Right atrium auricular region (tissue), 2 donors: ENCODE data around the gene TEX264. TPM values are rescaled to one million over a fixed set of nuclear protein-coding genes. Genes with fewer than 3 reads are reported as not detected.

Source experiments
- DNase-seq: peaks from one replicate; pipeline ENCODE4 v3.0.0-alpha.2; 2019; ENCODE audit warnings: low spot score
- H3K27ac ChIP-seq, 2 donors: fragments of 200-600 bp; sonication (generic); 1 replicate in 1 of 2; 2 replicates in 1 of 2; pipeline ENCODE4 v1.5.1; 2016 to 2019
- H3K27me3 ChIP-seq, 2 donors: fragments of 200-600 bp; sonication (generic); one replicate each; pipeline versions ENCODE4 v1.5.1 to v1.6.0; 2017 to 2019
- H3K36me3 ChIP-seq: fragments of 200-600 bp; sonication (generic); one replicate; pipeline ENCODE4 v1.5.1; 2016
- H3K4me1 ChIP-seq, 2 donors: fragments of 200-600 bp; sonication (generic); one replicate each; pipeline versions ENCODE4 v1.5.1 to v1.6.0; 2017 to 2019
- H3K4me3 ChIP-seq, 2 donors: fragments of 200-600 bp; sonication (generic); 1 replicate in 1 of 2; 2 replicates in 1 of 2; pipeline ENCODE4 v1.5.1; 2017 to 2019; ENCODE audit warnings: mild to moderate bottlenecking in 1 of 2, moderate library complexity in 1 of 2
- H3K9me3 ChIP-seq, 2 donors: fragments of 200-600 bp; sonication (generic); one replicate each; pipeline ENCODE4 v1.5.1; 2019
- CTCF ChIP-seq, 2 donors: fragments of 200-600 bp; sonication (generic); IDR thresholded peaks; one replicate each; pipeline ENCODE4 v1.5.1; 2019; ENCODE audit warnings: antibody characterized with exemption in 2 of 2
- total RNA-seq, 2 donors: library from RNA; depleted of rRNA; stranded (reverse); fragments of >200 nt; gene quantifications; one replicate each; pipeline ENCODE4 v1.1.0, GENCODE V29; 2016

TEX264 gene
- total RNA-seq, 2 donors from 2014 or later, result 55.9 to 62.3 TPM

- DNase-seq, result no peak
- Histone ChIP-seq H3K36me3 (no peaks in the 10 kb centered on the region), H3K4me3 (no peak overlapping the region), H3K27me3 (no peaks in the 10 kb centered on the region), H3K9me3 (no peaks in the 10 kb centered on the region), H3K27ac (no peak overlapping the region), H3K4me1 (no peaks in the 10 kb centered on the region)
- no peak for TF ChIP-seq CTCF (IDR thresholded peaks at IDR 0.05)
Measured at GRCh38 chr3:51715977-51716294, 44.9 kb downstream of the TEX264 start.

GRCh38 chr3:51716805-51717204 is 45.8 kb downstream of the TEX264 start:
- H3K27me3 ChIP-seq, result no peaks in the 10 kb centered on the region
- H3K9me3 ChIP-seq, result no peaks in the 10 kb centered on the region
- no peak for DNase-seq
- H3K36me3 ChIP-seq, result no peaks in the 10 kb centered on the region
- H3K4me1 ChIP-seq, result no peaks in the 10 kb centered on the region
- no peak for TF ChIP-seq CTCF (IDR thresholded peaks at IDR 0.05)
- H3K27ac ChIP-seq, result no peak overlapping the region
- H3K4me3 ChIP-seq, result no peak overlapping the region

- Histone ChIP-seq H3K36me3 (no peaks in the 10 kb centered on the region), H3K27ac (no peak overlapping the region), H3K27me3 (no peaks in the 10 kb centered on the region), H3K4me1 (no peaks in the 10 kb centered on the region), H3K4me3 (no peak overlapping the region), H3K9me3 (no peaks in the 10 kb centered on the region)
- no peak for DNase-seq
- TF ChIP-seq CTCF (IDR thresholded peaks at IDR 0.05), result no peak
Measured at GRCh38 chr3:51717446-51717845, 46.4 kb downstream of the TEX264 start.

- no peak for TF ChIP-seq CTCF (IDR thresholded peaks at IDR 0.05)
- Histone ChIP-seq H3K36me3 (no peaks in the 10 kb centered on the region), H3K27ac (no peak overlapping the region), H3K27me3 (no peaks in the 10 kb centered on the region), H3K4me1 (no peaks in the 10 kb centered on the region), H3K9me3 (no peaks in the 10 kb centered on the region), H3K4me3 (no peak overlapping the region)
- no peak for DNase-seq
Measured at GRCh38 chr3:51717947-51718346, 46.9 kb downstream of the TEX264 start.

- no peak for DNase-seq
- no peak overlapping the region for H3K4me3 ChIP-seq
- H3K36me3 ChIP-seq, result no peaks in the 10 kb centered on the region
- peak; percentile 21 to 74 for TF ChIP-seq CTCF (IDR thresholded peaks at IDR 0.05)
- no peaks in the 10 kb centered on the region for H3K27me3 ChIP-seq
- no peaks in the 10 kb centered on the region for H3K4me1 ChIP-seq
- H3K27ac ChIP-seq, result no peak overlapping the region
- H3K9me3 ChIP-seq, result no peaks in the 10 kb centered on the region
Measured at GRCh38 chr3:51718547-51719409, 47.7 kb downstream of the TEX264 start.
